Measurements from ENCODE around the gene KCNAB2. TPM values are rescaled to one million over a fixed set of nuclear protein-coding genes. Genes with fewer than 3 reads are reported as not detected.

Gene KCNAB2
- total and polyA plus RNA-seq, 2 donors (not counting 1 experiment from before 2014, with no cell fraction given), result 90.7 to 143 TPM

DNA sequence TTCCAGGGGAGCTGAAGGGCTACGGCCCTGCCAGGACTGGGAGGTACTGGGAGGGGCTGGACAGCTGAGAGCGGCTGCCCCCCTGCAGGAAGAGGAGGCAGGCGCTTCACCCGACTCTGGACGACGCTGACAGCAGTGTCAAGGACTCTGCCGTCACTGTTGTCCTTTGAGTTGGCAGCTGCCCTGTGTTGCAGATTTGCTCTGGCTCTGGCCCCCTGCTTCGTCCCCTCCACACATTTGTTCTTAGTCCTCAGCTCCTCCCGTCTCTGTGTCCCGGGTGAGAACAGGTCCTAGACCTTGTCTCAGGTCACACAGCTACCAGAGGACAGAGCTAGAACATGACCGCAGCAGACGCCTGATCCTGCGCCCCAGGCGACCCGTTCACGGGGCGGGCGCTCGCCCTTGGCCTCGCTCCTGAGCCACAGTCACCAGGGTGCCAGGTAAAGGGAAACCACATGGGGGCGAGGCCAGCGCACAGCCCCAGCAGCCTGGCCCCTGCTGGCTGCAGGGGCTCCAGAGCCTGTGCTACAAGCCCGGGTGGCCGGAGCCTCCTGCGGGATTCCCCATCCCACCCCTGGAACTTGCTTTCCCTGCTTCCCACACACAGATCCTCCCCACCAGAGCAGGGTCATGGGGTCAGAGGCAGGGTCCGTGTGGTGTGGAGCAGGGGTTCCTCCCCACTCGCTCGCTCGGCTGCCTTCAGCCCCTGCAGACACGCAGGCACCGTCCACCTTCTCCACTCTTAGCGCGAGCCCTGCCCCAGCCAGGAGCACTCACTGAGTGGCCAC is 42.8 kb upstream of the KCNAB2 start:
- H3K27ac ChIP-seq (ENCODE audit: low read length in 2 of 2), result no peak overlapping the region
- H3K9ac ChIP-seq (ENCODE audit: low read length), result no peak overlapping the region
- H3K4me1 ChIP-seq (ENCODE audit: control insufficient read depth in 2 of 2, insufficient read depth in 2 of 2, low read length in 2 of 2), result no peaks in the 10 kb centered on the region
- ATAC-seq (ENCODE audit: low read depth), result no peak
- no peaks in the 10 kb centered on the region for H3K27me3 ChIP-seq (replicated peaks in 1 of 4; ENCODE audit: control extremely low read depth in 1 of 4, control insufficient read depth in 3 of 4, insufficient read depth in 4 of 4, low read length in 3 of 4)
- no peaks in the 10 kb centered on the region for H3K9me3 ChIP-seq (ENCODE audit: control extremely low read depth in 1 of 3, control insufficient read depth in 2 of 3, insufficient read depth in 1 of 3, low read length in 2 of 3)
- peaks cover 39% of the 10 kb centered on the region for H4K20me1 ChIP-seq (ENCODE audit: control insufficient read depth, insufficient read depth, low read length, poor library complexity, severe bottlenecking)
- ChIA-PET CTCF (no interaction called here), POLR2A (no interaction called here)
- no peak overlapping the region for H3K4me2 ChIP-seq (replicated peaks; ENCODE audit: low read depth, low read length, poor library complexity, severe bottlenecking)
- TF ChIP-seq, protein P1, sequence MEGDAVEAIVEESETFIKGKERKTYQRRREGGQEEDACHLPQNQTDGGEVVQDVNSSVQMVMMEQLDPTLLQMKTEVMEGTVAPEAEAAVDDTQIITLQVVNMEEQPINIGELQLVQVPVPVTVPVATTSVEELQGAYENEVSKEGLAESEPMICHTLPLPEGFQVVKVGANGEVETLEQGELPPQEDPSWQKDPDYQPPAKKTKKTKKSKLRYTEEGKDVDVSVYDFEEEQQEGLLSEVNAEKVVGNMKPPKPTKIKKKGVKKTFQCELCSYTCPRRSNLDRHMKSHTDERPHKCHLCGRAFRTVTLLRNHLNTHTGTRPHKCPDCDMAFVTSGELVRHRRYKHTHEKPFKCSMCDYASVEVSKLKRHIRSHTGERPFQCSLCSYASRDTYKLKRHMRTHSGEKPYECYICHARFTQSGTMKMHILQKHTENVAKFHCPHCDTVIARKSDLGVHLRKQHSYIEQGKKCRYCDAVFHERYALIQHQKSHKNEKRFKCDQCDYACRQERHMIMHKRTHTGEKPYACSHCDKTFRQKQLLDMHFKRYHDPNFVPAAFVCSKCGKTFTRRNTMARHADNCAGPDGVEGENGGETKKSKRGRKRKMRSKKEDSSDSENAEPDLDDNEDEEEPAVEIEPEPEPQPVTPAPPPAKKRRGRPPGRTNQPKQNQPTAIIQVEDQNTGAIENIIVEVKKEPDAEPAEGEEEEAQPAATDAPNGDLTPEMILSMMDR (IDR thresholded peaks at IDR 0.05), result no peak
- TF ChIP-seq EZH2 (IDR thresholded peaks at IDR 0.05; ENCODE audit: borderline replicate concordance, insufficient read depth, low read depth, low read length, poor library complexity, severe bottlenecking), result no peak
- Mint-ChIP-seq H3K4me3 (no peak overlapping the region), H3K4me1 (peaks cover 9% of the 10 kb centered on the region), H3K9me3 (ENCODE audit: insufficient read depth) (no peaks in the 10 kb centered on the region), H3K27ac (no peak overlapping the region), H3K27me3 (no peaks in the 10 kb centered on the region)
- no peak for DNase-seq
- 94% methylated on average over 32 of the region's 33 CpGs for WGBS (ENCODE audit: insufficient coverage)
- H3K79me2 ChIP-seq (ENCODE audit: control insufficient read depth, insufficient read depth, low read length), result peaks cover 48% of the 10 kb centered on the region
- H3K4me3 ChIP-seq (ENCODE audit: control extremely low read depth in 1 of 5, extremely low read depth in 1 of 5, insufficient read depth in 1 of 5, low read depth in 2 of 5, low read length in 4 of 5), result no peak overlapping the region
- H3K36me3 ChIP-seq (replicated peaks in 1 of 2; ENCODE audit: control extremely low read depth in 1 of 2, control insufficient read depth in 1 of 2, extremely low read depth in 1 of 2, insufficient read depth in 2 of 2, low read length in 1 of 2), result no peaks in the 10 kb centered on the region
- no peak overlapping the region for H2AFZ ChIP-seq (ENCODE audit: insufficient read depth, low read depth, low read length, poor library complexity, severe bottlenecking)
- intact Hi-C loops (cut with micrococcal nuclease), result no loop called here

DNA sequence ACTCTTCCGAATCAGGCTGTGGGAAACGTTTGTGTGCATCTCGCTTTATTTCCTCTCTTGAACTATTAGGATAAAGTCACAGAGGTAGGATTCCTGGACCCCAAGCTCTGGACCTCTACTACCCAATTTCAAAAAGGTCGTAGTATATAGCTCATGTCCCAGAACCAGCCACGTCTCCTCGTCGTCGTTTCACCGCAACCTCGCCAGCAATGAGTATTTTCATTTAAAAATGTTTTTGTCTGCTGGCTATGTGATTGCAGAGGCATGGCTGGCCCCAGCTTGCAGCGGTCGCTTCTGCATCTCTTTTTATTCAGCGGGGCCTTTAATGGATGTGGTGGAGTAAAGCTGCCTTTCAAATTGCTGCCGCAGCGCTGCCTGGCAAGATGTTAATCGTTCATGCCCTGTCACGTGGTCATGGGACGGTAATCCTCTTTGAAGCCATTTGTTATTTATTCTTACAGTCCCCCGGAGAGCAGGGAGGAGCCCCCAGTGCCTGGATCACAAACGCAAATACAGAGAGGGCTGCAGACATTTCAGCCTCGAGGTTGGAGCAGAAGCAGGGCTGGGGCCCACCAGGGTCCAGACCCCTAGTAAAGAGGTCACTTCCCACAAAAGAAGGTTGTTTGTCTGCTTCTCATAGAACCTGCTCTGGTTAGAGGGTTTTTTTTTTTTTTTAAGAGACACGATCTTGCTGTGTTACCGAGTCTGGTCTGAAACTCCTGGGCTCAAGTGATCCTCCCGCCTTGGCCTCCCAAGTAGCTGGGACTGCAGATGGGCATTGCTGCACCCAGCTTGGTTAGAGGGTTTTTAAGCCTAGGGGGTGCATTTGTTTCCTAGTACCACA is 41.9 kb upstream of the KCNAB2 start:
- no peak for DNase-seq
- 97% methylated on average over 19 of the region's 24 CpGs for WGBS (ENCODE audit: insufficient coverage)
- CTCF ChIA-PET, result no interaction called here

More for the DNA sequence above, 41.9 kb upstream of the KCNAB2 start:
- Histone ChIP-seq H2AFZ (ENCODE audit: insufficient read depth, low read depth, low read length, poor library complexity, severe bottlenecking) (no peak overlapping the region), H3K4me2 (replicated peaks; ENCODE audit: low read depth, low read length, poor library complexity, severe bottlenecking) (no peak overlapping the region), H3K4me1 (ENCODE audit: control insufficient read depth in 2 of 2, insufficient read depth in 2 of 2, low read length in 2 of 2) (no peaks in the 10 kb centered on the region), H4K20me1 (ENCODE audit: control insufficient read depth, insufficient read depth, low read length, poor library complexity, severe bottlenecking) (peaks cover 42% of the 10 kb centered on the region), H3K79me2 (ENCODE audit: control insufficient read depth, insufficient read depth, low read length) (peaks cover 40% of the 10 kb centered on the region), H3K4me3 (ENCODE audit: control extremely low read depth in 1 of 5, extremely low read depth in 1 of 5, insufficient read depth in 1 of 5, low read depth in 2 of 5, low read length in 4 of 5) (no peak overlapping the region), H3K27me3 (replicated peaks in 1 of 4; ENCODE audit: control extremely low read depth in 1 of 4, control insufficient read depth in 3 of 4, insufficient read depth in 4 of 4, low read length in 3 of 4) (no peaks in the 10 kb centered on the region), H3K27ac (ENCODE audit: low read length in 2 of 2) (no peak overlapping the region), H3K36me3 (replicated peaks in 1 of 2; ENCODE audit: control extremely low read depth in 1 of 2, control insufficient read depth in 1 of 2, extremely low read depth in 1 of 2, insufficient read depth in 2 of 2, low read length in 1 of 2) (no peaks in the 10 kb centered on the region), H3K9ac (ENCODE audit: low read length) (no peak overlapping the region), H3K9me3 (ENCODE audit: control extremely low read depth in 1 of 3, control insufficient read depth in 2 of 3, insufficient read depth in 1 of 3, low read length in 2 of 3) (no peaks in the 10 kb centered on the region)
- POLR2A ChIA-PET, result no interaction called here
- no peak for ATAC-seq (ENCODE audit: low read depth)
- H3K4me3 Mint-ChIP-seq, result no peak overlapping the region
- no peak for TF ChIP-seq EZH2 (IDR thresholded peaks at IDR 0.05; ENCODE audit: borderline replicate concordance, insufficient read depth, low read depth, low read length, poor library complexity, severe bottlenecking)
- TF ChIP-seq, protein P1 (IDR thresholded peaks at IDR 0.05), result no peak
- H3K9me3 Mint-ChIP-seq (ENCODE audit: insufficient read depth), result no peaks in the 10 kb centered on the region
- H3K27me3 Mint-ChIP-seq, result no peaks in the 10 kb centered on the region
- intact Hi-C loops (cut with micrococcal nuclease), result no loop called here
- peaks cover 9% of the 10 kb centered on the region for H3K4me1 Mint-ChIP-seq
- no peak overlapping the region for H3K27ac Mint-ChIP-seq
